GM04503 (cell line): ENCODE results near the gene LASP1.
A peak's percentile ranks its signal among the peaks of the same experiment; 100 is the strongest.

ENCODE experiments used
- DNase-seq: peaks from one replicate; pipeline ENCODE4 v3.0.0-alpha.2; 2012; ENCODE audit warnings: low read depth

Gene LASP1

DNA sequence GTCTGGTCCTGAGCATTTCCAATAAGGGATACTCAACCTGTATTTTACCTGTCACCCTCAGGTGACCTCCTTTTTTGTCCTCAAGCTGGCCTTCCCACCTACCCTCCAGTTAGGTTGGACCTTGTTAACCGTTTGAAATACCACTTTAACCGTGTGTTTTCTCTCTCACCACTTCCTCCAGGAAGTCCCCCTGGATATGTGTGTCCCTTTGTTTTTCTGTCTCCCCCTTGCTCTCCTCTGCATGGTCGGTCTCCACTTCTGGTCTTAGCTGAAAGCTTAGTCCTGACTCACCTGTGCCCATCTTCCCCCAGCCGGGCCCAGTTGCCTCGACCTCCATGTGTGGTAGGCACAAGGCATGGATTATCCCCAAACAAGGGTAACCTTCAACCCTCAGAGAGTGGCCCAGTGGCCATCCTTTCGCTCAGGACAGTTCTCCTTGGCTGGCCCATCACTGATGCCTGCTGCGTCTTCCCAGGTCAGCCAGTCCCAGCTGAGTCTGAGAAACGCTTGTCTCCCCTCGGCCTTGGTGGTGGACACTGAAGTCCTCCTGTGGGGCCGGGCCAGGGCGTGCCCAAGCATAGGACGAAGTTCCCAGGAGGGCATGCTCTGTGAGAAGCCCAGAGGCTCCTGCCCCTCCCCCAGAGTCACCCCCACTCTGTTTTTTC, 20.0 kb downstream of the LASP1 start:
- DNase-seq, result no peak

DNA sequence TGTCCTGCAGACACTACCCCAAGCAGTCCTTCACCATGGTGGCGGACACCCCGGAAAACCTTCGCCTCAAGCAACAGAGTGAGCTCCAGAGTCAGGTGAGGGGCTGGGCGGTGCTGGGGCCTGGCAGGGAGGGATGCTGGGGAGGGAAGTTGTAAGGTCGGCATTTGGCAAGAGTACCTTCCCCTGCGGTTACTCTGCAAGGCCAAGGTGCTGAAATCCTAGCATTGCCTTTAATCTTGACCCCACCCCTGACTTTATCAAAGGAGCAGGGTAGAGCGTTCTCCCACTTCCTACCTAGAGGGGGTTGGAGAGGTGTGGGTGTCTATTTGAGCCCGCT, 20.5 kb downstream of the LASP1 start:
- DNase-seq, result no peak

DNA sequence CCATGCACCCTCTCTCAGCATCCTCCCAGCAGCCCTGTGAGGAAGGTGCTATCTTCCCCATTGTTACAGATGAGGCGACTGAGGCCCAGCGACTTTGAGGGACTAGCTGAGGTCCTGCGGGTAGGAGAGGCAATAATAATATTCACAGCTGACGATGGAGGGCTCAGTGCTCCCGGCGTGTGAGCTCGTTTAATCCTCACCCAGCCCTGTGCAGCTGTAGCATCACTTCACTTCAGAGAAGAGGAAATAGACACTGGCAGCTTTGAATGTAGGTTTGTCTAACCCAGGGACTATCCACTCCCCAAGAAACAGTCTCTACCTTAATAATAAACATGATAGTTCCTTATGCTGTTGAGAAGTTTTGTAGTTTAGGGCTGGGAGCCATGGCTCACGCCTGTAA, 21.6 kb downstream of the LASP1 start:
- DNase-seq, result no peak

DNA sequence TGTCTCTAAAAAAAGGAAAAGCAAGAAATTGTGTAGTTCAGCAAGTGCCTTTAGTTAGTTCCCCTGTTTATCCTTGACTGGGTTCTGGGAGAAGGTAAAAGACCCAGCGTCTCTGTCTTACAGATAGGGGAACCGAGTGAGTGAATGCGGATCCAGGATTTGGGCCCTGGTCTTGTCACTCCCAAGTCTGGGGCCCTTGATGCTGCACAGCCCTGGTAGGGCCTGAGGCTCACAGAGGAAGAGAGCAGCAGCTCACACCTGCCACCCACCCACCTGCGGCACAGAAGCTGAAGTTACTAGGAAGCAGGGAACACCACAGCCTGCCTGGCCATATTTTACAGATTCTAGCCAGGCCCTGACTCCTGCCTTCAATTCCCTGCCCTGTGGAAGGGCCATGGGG, 22.2 kb downstream of the LASP1 start:
- DNase-seq, result no peak

DNA sequence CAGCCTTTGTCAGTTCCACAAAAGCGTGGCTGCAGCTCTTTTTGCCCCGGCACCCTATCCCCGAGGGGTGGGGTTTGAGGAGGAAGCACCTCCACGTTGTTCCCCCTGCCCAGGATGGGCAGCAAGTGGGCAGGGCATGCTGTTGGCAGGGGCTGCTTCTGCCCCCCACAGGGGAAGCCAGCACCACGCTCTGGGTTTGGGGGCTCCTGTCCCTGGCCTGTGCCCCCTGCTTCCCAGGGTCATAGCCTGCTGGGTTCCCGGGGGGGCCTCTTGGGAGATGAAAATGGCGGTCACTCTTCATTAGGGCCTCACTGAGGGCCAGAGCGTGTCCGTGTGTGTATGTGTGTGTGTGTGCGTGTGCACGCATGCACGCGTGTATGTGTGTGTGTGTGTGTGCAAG, 22.8 kb downstream of the LASP1 start:
- DNase-seq, result no peak

DNA sequence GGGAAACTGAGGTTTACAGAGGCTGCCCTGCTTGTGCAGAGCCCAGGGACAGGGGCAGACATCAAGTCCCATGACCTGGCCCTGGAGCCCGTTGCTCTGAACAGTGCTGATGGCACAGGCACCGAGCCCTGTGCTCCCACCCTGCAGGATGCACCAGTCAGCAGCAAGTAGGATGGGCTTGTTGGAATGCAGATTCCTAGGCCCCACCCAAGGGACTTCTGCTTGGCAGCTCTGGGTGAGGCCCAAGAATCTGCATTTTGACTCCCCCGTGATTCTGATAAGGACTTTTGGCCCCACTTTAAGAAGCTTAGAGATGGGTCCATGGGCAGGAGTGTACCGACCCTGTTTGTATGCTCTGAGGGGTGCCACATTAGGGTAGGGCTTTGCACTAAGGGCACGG, 23.3 kb downstream of the LASP1 start:
- no peak for DNase-seq

DNA sequence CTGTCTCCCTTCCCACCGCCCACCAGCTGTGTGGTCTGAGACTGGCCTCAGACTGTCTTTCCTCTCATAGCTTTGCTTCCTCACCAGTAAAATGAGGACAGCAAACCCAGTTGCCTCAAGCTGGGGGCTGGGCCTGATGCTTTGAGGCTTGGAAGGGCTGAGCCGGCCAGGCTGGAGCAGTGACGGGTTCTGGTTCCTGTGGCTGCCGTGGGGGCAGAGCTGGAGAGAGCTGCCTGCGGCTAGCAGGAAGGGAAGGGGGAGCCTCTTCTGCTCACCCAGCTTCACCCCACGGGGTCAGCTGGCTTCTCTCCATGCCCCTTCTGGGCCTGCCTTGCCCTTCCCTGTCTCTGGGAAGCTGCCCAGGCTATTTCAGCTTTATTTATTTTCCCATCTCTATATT, 23.7 kb downstream of the LASP1 start:
- no peak for DNase-seq

DNA sequence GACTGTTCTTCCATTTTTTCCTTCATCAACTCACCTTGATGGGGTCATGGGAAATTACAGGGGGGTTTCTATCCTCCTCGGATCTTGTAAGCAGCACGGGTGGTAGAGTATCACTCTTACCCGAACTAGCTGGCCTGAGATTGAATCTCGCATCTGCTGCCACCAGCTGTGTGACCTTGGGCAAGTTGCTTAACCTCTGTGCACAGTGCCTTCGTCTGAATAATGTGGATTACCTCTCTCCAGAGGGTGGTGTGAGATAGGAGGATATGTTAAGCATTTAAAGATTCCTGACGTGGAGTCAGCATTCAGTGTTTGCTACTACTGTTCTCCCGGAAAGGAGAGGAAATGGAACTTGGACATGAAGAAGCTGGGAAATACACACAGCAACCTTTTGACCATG, 24.4 kb downstream of the LASP1 start:
- DNase-seq, result no peak

DNA sequence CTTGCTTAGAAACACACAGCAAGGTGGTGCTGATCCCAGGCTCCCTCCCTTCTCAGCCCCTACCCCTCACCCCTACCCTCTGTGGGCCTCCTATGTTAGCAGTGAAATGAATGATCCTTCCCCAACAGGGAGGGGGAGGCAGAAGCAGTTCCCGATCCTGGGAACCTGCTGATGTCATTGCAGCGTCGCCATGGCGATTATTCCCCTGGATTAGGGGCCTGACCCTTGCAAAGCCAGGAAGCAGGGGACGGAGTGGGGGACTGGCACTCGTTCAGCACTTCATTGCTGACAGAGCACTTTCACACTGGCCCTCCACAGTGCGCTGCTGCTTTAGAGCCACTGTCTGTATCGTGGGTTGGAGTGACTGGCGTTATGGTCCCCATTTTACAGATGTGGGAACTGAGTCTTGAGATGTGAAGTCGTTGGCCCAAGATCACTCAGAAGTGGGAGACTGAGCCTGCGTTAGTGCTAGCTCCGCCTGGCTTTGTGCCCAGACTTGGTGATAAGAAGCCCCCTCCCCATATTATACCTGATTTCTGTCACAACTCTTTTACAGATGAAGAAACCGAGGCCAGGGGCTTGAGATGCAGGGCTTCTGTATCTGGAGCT, 26.6 kb downstream of the LASP1 start:
- no peak for DNase-seq

DNA sequence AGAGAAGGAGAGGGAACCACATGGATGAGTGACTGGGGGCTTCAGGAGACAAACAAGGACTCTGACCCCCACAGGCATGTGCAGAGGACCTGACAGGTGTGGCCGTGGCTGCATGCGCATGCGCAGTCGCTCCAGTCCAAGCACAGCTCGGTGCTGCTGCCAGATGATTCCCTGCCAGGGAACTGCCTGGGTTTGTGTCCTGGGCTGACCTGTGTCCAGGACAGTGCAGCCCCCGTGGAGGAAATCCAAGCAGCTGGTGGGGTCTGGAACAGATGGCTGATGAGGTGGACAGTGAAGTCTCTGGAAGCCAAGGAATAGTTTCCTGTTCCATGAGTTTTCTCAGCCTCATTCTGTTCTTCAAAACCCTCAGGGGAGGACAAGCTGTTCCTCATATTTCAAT, 27.3 kb downstream of the LASP1 start:
- no peak for DNase-seq

DNA sequence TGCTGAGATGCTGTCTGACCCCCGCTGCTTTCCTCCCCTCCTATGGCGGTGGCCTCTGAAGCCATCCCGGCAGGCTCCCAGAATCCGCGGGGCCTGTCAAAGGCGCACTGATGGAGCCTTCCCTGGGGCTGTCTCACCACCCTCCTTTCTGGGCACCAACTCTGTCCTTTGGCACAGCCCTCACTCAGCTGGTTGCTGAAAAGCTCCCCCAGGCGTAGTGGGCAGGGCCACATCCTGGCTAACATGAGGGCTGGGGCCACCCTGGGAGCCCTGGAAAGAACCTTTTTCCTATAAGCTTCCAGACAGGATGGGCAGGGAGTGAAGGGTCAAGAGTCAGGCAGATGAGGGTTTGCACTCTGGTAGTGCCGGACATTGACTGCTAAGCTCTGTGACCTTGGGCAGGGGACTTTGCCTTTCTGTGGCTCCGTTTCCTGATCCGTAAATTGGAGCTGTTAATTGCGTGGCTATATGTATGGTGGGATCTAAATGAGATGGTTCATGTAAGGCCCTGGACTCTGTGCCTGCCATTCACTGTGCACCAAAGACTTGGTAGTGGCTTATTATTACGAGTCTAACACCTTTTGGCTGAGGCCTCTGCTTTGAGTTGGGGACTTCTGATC, 27.9 kb downstream of the LASP1 start:
- DNase-seq, result no peak

DNA sequence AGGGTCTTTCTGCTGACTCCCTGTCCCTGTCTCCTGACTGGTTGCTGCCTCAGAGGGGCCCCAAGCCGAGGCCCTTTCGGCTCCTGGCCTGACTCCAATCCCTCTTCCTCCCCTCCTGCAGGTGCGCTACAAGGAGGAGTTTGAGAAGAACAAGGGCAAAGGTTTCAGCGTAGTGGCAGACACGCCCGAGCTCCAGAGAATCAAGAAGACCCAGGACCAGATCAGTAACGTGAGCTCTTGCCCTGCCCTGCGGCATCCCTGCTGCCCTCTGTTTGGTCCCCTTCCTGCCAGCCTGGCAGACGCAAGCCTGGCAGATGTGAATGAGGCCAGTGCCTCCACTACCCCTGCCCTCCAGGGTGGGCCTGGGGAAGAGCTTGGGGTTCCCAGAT, 28.4 kb downstream of the LASP1 start:
- DNase-seq, result no peak

DNA sequence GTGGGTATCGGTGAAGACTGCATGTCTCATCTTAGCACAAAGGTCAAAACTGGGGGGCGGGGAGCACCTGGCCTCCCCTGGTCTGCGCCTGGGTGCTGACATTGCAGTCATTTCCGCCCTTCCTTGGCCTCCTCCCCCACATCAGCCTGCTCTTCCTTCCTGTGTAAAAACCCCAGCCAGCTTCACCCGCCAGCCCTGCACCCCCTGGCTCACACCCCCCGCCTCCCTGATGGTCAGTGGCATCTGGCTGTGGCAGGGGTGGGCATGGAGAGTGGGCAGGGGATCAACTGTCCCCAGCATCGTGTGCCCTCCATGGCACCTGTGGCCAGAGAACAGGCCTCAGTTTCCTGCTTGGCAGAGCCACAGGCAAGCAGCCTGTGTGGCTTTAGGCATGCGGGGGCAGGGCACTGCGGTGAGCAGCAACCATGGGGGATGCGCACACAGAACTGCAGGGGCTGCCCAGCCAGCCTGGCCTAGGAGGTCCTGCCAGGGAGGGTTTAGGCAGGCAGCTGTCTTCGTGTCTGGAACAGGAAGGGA, 29.0 kb downstream of the LASP1 start:
- no peak for DNase-seq

DNA sequence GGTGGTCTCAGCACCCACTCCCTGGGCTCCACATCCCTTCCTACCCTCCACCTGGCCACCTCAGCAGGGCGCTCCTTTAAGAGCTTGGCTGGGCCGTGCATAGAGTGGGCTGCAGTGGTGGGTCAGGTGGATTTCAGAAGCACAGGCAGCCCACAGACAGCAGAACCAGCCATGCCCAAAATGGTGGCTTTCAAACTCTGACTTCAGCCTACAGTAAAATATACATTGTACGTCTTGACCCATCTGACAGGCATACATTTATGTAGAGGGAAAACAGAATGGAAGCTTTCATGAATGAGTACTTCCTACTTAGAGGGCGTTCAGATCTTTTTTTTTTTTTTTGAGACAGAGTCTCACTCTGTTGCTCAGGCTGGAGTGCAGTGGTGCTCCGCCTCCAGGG, 29.6 kb downstream of the LASP1 start:
- no peak for DNase-seq

DNA sequence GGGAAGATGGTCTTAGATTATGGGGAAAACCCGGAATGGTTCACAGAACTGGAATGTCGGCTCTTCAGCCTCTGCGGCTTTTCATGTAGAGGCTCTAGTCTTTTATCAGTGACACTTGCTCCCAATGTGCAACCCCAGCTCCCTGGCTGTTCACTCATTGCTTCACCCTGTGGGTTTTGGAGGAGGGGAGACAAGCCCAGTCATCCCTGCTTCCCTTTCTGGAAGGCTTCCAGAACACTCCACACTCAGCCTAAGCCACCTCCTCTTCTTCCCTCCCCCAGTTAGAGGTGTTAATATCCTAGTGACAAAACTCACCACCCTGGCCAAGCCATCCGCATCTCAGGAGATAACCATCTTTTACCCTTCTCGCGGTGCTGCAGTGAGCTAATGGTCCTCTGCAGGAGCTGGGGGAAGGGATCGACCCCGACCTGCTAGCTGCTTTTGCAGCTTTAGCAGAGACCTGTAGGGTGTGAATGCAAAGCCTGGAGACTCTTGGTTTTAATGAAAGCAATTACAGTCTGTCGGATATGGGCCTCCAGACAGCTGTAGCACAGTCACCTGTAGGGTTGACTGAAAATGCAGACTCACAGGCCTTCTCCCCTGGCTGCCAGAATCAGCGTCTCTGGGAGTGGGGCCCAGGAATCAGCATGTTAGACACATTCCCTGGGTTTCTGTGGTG, 31.3 kb downstream of the LASP1 start:
- peak; percentile 90 for DNase-seq

DNA sequence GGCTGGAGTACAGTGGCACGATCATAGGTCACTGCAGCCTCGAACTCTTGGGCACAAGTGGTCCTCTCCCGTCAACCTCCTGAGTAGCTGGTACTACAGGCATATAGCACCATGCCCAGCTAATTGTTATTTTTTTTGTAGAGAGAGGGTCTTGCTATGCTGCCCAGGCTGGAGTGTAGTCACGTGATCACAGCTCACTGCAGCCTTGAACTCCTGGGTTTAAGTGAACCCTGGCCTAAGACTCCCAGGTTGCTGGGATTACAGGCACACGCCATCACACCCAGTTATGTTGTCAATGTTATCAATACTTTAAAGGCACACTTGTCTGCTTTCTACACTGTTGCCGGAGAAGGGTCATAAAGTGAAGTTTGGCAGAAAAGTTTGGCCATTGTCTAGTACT, 33.5 kb downstream of the LASP1 start:
- no peak for DNase-seq

DNA sequence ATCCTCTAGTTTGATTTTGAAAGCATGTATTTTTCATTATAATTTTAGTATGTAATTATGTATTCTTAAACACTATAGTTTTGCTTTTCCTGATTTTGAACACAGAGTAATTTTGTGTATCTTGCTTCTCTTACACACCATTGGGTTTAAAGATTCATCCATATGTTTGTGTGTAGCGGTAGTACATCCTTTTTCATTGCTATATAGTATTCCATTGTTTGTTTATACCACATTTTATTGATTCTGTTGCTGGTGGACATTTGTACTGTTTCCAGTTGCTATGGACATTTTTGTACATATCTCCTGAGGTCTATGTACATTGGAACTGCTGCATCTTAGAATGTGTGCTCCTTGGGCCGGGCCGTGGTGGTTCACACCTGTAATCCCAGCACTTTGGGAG, 35.0 kb downstream of the LASP1 start:
- no peak for DNase-seq

DNA sequence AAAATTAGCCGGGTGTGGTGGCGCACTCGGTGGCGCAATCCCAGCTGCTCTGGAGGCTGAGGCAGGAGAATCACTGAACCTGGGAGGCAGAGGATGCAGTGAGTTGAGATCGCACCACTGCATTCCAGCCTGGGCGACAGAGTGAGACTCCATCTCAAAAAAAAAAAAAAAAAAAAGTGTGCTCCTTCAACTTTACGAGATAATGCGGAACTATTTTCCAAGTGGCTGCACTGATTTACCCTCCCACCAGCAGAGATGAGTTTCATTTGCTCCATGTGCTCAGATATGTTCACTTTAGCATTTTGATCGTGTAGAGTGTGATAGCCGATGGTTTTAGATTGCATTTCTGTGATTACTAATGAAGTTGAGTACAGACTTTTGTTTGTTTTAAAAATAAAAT, 35.5 kb downstream of the LASP1 start:
- no peak for DNase-seq

DNA sequence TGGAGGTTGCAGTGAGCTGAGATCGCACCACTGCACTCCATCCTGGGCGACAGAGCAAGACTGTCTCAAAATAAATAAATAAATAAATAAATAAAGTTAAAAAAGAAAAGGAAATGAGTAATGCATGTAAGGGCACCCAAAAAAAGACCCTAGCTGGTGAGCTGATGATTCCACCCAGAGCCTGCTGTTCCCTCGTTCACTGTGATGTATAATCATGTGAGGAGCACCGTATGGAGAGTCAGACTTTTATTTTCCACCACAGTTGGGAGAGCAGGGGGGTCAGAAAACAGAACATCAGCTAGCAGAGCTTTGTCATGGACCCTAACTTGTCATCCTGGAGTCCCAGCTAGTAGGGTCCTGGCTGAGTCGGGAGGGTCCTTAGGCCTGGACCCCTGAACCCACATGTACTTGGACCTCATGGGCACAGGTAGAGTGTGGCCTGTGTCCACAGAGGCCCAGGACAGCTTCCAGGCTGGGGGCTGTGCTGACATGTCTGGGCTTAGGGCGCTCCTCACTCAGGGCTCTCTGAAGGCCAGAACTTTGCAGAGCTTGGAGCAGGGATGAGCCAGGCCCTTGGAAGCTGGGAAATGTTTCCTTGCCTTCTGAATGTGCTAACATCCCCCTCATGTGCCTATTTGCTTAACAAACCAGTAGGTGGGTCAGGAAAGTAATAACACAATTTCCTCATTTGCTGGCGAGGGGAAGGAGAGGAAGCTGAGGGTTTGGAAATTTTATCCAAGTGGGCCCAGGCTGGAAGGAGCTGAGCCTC, 36.8 kb downstream of the LASP1 start:
- no peak for DNase-seq

DNA sequence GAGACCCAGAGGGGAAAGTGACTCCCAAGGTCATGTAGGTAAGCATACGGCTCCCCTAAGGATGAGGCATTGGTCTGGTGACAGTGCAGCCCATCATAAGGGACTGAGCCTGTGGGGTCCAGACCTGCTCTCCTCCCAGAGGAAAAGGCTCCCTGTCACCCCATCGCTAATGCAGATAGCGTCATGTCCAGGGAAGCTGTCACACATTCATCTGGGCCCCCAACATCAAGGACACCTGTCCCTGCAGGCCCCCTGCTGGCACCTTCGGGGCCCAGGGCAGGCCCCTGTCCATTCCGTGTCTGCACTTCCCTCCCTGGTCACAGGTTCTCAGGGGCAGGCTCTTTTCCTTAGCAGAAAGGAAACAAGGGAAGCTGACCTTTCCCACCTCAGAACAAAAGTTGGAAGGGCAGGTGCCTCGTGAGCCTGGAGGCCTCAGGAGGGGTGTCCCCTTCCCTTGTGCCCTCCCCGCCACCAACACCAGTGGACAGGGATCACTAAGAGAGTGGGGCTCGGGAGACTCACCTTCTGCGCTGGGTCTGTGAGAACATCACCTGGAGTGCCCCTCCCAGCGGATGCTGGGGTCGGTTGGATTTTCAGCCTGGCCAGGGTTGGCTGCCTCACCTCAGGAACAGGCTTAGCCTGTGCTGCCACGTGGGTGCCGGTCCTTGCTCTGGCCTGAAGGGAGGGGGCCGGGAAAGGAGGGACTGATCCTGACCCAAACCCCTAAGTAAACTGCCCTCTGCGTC, 38.2 kb downstream of the LASP1 start:
- DNase-seq, result no peak

DNA sequence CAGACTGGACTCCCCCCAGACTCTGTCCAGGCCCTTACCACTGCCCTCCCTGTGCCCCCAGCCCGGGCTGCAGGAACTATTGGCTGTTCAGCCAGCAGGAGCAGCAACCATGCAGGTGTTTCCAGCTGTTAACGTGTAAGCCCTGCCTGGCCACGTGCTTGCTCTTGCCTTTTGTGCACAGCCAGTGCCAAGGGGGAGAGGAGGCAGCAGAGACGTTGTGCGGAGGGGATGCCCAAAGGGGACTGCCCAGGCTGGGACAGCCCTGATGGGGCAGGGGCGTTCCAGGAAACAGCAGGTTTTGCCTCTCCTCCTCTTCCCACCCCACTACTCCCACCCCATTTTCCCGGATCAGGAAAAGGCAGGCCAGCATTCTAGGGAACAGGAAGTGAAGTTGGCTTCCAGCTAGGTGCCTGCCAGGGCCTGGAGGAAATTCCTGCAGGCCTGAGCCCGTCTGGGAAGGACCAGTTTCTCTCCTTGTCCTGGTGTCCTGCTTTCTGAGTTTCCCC, 38.9 kb downstream of the LASP1 start:
- DNase-seq, result no peak

DNA sequence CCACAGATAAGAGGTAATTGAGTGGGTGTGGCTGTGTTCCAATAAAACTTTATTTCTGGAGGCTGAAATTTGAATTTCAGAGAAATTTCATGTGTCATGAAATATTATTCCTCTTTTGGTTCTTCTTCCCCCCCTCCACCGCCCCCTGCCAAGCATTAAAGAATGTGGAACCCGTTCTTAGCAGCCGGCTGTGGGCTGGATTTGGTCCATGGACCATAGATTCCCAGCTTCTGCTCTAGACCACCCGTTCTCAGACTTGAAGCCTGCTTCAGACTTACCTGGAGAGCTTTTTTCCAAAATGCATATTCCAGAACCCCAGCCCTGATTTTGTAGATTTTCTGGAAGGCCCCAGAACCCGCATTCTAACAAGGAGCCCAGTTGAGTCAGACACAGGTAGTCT, 40.5 kb downstream of the LASP1 start:
- DNase-seq, result no peak
